ENCODE measurements around the gene RNF222. TPM values are rescaled to one million over a fixed set of nuclear protein-coding genes. Genes with fewer than 3 reads are reported as not detected.

The RNF222 gene
- total RNA-seq, 1 donor from 2014 or later, result not detected

DNA sequence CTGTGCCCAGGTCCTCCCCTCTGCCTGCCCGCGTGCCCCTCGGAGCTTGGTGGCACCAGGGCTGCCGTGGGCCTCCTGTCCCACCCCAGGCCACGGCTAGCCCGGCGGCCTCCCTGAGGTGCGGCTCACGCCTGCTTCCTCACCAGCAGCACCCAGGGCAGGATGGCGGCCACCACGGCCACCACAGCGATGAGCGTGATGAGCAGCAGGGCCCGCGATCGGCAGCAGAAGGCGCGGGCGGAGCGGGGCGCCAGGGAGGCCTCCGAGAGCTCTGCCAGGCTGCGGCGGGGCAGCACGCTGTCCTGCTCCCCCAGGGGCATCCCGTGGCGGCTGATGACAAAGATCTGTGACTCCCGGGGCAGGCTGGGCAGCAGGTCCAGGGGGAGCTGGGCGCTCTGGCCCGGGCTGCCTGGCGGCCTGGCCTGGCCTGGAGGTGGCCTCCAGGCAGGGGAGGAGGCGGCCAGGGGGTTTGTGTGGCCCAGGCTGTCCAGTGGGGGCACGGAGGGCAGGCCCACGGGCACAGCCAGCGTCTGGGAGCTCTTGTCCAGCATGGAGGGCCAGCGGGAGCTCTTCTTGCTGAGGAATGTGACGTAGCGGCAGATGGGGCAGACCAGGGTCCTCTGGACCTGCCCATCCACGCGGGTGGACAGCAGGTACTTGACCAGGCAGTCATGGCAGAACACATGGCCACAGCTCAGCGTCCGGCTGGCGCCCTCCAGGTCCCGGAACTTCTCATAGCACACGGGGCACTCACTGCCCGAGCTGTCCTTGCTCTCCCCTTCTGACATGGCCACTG is 4.8 kb downstream of the RNF222 start:
- no peak overlapping the region for H3K27ac Mint-ChIP-seq
- H3K27me3 Mint-ChIP-seq (ENCODE audit: low read depth), result peaks cover 19% of the 10 kb centered on the region
- no peak for DNase-seq (ENCODE audit: low spot score in 2 of 2, unreplicated experiment in 2 of 2)
- H3K4me3 Mint-ChIP-seq, result no peak overlapping the region
- H3K9me3 Mint-ChIP-seq, result no peaks in the 10 kb centered on the region
- H3K36me3 Mint-ChIP-seq, result no peaks in the 10 kb centered on the region
- TF ChIP-seq, protein P1, sequence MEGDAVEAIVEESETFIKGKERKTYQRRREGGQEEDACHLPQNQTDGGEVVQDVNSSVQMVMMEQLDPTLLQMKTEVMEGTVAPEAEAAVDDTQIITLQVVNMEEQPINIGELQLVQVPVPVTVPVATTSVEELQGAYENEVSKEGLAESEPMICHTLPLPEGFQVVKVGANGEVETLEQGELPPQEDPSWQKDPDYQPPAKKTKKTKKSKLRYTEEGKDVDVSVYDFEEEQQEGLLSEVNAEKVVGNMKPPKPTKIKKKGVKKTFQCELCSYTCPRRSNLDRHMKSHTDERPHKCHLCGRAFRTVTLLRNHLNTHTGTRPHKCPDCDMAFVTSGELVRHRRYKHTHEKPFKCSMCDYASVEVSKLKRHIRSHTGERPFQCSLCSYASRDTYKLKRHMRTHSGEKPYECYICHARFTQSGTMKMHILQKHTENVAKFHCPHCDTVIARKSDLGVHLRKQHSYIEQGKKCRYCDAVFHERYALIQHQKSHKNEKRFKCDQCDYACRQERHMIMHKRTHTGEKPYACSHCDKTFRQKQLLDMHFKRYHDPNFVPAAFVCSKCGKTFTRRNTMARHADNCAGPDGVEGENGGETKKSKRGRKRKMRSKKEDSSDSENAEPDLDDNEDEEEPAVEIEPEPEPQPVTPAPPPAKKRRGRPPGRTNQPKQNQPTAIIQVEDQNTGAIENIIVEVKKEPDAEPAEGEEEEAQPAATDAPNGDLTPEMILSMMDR (IDR thresholded peaks at IDR 0.05; ENCODE audit: unreplicated experiment), result no peak
- H3K4me1 Mint-ChIP-seq, result peaks cover 13% of the 10 kb centered on the region

- peaks cover 8% of the 10 kb centered on the region for H3K4me1 Mint-ChIP-seq
- no peaks in the 10 kb centered on the region for H3K36me3 Mint-ChIP-seq
- DNase-seq (ENCODE audit: low spot score in 2 of 2, unreplicated experiment in 2 of 2), result no peak
- TF ChIP-seq, protein P1 (IDR thresholded peaks at IDR 0.05; ENCODE audit: unreplicated experiment), result no peak
- H3K9me3 Mint-ChIP-seq, result no peaks in the 10 kb centered on the region
- peaks cover 14% of the 10 kb centered on the region for H3K27me3 Mint-ChIP-seq (ENCODE audit: low read depth)
- H3K4me3 Mint-ChIP-seq, result no peak overlapping the region
- H3K27ac Mint-ChIP-seq, result no peak overlapping the region
These were observed 5.4 kb downstream of the RNF222 start for GRCh38 chr17:8392274-8392673.

GRCh38 chr17:8391711-8392110 is 5.9 kb downstream of the RNF222 start:
- TF ChIP-seq, protein P1 (IDR thresholded peaks at IDR 0.05; ENCODE audit: unreplicated experiment), result no peak
- DNase-seq (ENCODE audit: low spot score in 2 of 2, unreplicated experiment in 2 of 2), result no peak

DNA sequence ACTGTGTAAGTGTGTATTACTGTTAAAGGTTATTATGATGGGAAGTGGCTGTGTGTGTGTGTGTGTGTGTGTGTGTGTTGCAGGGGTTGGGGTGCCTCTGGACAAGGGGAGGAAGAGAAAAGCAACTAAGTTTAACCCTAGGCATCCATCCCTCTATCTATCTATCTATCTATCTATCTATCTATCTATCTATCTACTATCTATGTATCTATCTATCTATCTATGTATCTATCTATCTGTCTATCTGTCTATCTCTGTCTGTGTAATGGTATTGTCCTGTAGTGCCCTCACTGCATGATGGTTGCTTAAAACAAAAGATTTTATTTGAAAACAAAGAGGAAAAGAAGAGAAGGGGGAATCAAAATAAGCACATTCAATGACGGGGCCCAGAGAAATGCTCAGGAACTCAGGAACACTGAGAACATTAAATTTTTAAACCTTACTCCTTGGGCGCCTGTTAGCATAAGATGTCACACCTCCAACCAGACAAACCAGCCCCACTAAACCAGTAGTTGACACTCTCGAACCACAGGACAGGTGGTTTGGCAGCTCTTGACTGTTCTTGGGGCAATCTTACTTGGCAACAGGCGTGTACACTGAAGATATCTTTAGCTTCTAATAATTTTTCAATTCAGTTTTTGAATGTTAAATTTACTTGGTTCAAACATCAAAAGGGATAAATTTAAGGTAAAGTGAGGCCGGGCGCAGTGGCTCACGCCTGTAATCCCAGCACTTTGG is 9.5 kb downstream of the RNF222 start:
- Mint-ChIP-seq H3K9me3 (no peaks in the 10 kb centered on the region), H3K4me1 (peaks cover 16% of the 10 kb centered on the region), H3K27me3 (ENCODE audit: low read depth) (no peaks in the 10 kb centered on the region), H3K4me3 (no peak overlapping the region), H3K36me3 (no peaks in the 10 kb centered on the region), H3K27ac (no peak overlapping the region)
- TF ChIP-seq, protein P1 (IDR thresholded peaks at IDR 0.05; ENCODE audit: unreplicated experiment), result no peak
- no peak for DNase-seq (ENCODE audit: low spot score in 2 of 2, unreplicated experiment in 2 of 2)

More at GRCh38 chr17:8391711-8392110, 5.9 kb downstream of the RNF222 start:
- H3K27ac Mint-ChIP-seq, result no peak overlapping the region
- H3K4me3 Mint-ChIP-seq, result no peak overlapping the region
- H3K9me3 Mint-ChIP-seq, result no peaks in the 10 kb centered on the region
- peaks cover 10% of the 10 kb centered on the region for H3K27me3 Mint-ChIP-seq (ENCODE audit: low read depth)
- peaks cover 10% of the 10 kb centered on the region for H3K4me1 Mint-ChIP-seq
- no peaks in the 10 kb centered on the region for H3K36me3 Mint-ChIP-seq

GRCh38 chr17:8386841-8387240 is 10.8 kb downstream of the RNF222 start:
- Mint-ChIP-seq H3K9me3 (no peaks in the 10 kb centered on the region), H3K4me3 (no peak overlapping the region), H3K36me3 (peaks cover 2% of the 10 kb centered on the region), H3K4me1 (peaks cover 22% of the 10 kb centered on the region), H3K27ac (peak overlapping the region; percentile 14), H3K27me3 (ENCODE audit: low read depth) (no peaks in the 10 kb centered on the region)
- DNase-seq (ENCODE audit: low spot score in 2 of 2, unreplicated experiment in 2 of 2), result no peak
- TF ChIP-seq, protein P1 (IDR thresholded peaks at IDR 0.05; ENCODE audit: unreplicated experiment), result no peak
